Measurements from ENCODE around the gene ELFN1.

- no peak for TF ChIP-seq CTCF (IDR thresholded peaks at IDR 0.05)
- no peak for TF ChIP-seq POLR2A (IDR thresholded peaks at IDR 0.05)
Observed at GRCh38 chr7:1702652-1703051, 32.6 kb downstream of the ELFN1 start.

Measured in body of pancreas (tissue), 4 donors.